HG03469 (cell line): ENCODE data around the gene PRICKLE3.
A peak's percentile ranks its signal among the peaks of the same experiment; 100 is the strongest.
"Not testable (repeated sequence)": the region's sequence is repeated elsewhere in the genome, so short reads cannot be mapped to it uniquely, and the experiment has no call there.

ENCODE experiments used
- ATAC-seq: cut with Tn5 transposase; IDR thresholded peaks from one replicate; pipeline ENCODE4 v1.9.1; 2021; ENCODE audit warnings: mild to moderate bottlenecking, moderate library complexity, moderate number of reproducible peaks; ENCODE audit not compliant: unreplicated experiment

Gene PRICKLE3

DNA sequence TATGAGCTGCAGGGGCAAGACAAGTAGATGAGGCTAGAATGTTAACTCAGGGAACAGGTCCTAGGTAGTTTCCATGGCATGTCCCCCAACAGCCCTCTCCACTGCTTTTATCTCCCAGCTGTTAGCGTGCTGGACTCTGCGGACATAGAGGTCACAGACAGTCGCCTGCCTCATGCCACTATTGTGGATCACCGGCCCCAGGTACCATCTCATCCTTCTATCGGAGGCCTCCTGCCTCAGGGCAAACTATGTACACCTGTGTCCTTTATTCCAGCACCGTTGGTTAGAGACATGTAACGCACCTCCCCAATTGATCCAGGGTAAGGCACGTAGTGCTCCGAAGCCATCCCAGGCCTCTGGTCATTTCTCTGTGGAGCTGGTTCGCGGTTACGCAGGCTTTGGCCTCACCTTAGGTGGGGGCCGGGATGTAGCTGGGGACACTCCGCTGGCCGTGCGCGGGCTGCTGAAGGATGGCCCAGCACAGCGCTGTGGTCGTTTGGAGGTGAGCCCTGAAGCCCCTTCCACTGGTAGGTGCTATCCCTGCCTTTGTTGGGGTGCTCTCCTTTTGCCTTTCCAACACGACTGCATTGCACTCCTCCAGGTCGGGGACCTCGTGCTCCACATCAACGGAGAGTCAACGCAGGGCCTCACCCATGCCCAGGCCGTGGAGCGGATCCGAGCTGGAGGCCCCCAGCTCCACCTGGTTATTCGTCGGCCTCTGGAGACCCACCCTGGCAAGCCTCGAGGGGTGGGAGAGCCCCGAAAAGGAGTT lies 21.4 kb downstream of the PRICKLE3 start:
- no peak for ATAC-seq

DNA sequence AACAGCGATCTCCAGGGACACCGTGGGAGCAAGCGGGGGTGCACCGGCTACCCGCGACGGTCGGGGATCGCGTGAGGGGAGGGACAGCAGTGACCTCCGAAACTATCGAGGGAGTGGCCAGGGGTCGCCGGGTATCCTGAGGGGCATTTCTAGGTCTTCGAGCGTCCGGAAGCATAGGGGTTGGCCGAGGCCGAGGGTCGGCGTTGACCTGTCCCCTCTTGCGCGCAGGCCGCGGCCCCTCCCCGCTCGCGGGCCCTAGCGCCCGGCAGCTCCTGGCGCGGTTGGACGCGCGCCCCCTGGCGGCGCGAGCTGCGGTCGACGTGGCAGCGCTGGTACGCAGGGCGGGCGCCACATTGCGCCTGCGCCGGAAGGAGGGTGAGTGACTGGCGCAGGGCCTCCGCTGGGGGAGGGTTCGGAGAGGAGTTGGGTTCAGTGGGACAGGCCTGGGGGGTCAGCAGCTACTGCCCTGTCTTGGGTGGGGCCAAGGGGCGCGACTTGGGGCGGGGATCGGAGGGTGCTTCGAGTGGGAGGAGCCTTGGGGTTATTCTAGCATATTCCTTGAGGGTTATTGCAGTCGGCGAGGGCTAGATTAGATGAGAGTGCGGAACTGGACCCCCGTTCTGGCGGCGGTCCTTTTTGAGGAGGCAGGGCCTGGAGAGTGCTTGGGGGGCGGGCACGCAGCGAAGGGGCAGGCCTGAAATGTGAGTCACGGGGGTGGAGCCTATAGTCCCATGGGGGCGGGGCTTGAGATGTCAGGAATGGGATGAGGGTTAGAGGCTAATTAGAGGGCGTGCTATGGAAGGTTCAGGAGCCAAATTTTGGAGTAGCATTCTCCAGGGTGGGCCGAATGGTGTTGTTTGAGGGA lies 22.4 kb downstream of the PRICKLE3 start:
- peak; percentile 42 for ATAC-seq

DNA sequence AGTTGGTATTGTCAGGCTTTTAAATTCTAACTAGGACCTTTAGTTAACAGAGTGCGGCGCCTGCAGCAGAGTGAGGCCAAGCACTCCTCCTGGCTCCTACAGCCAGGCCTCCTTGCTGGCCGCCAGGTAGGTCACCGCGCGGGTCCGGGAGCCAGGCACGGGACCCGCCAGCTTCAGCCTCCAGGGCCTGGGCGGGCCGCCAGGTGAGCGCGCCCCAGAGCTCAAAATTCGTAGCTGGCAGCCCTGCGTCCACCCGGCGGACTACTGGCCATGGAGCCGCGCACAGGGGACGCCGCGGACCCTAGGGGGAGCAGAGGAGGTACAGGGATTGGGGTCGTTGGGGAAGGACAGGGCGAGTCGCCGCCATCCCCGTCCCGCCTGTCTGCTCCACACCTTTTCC lies 23.6 kb downstream of the PRICKLE3 start, which contains the start of gene MAGIX:
TSS of gene MAGIX (plus strand) at position 139 of the 400 bp plus-strand sequence. CDS start at position 271, 132 bp downstream.
- no peak for ATAC-seq

DNA sequence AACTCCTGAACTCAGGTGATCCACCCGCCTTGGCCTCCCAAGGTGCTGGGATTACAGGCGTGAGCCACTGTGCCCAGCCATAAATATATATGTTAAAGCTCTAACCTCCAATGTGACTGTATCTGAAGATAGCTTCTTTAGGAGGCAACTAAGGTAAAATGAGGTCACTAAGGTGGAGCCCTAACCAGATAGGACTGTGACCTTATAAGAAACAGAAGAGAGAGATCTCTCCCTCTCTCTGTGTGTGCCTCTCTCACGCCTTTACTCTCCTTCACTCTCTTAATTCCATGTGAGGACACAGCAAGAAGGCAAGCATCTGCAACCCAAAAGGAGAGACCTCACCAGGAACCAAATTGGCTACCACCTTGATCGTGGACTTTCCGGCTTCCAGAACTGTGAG lies 24.5 kb downstream of the PRICKLE3 start:
- ATAC-seq: no peak

DNA sequence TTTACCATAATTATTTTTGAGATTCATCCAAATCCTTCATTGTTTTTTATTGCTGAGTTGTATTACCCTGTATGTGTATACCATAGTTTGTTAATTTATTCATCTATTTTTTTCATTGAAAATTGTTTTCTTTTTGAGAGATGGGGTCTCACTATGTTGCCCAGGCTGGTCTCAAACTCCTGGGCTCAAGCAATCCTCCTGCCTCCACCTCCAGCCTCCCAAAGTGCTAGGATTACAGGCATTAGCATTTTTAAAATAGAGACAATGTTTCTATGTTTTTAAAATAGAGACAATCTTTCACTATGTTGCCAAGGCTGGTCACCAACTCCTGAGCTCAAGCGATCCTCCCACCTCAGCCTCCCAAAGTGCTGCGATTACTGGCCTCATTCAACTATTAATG lies 25.3 kb downstream of the PRICKLE3 start:
- no peak for ATAC-seq

DNA sequence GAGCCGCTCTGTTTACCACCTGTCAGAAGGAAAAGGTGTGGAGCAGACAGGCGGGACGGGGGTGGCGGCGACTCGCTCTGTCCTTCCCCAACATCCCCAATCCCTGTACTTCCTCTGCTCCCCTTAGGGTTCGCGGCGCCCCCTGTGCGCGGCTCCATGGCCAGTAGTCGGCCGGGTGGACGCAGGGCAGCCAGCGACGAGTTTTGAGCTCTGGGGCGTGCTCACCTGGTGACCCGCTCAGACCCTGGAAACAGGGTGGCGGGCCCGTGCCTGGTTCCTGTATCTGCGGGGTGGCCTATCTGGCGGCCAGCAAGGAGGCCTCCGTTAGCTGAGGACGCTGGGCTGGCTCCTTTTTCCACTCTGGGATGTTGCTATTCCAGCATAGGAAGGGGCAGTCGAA lies 29.0 kb downstream of the PRICKLE3 start:
- ATAC-seq: no peak

DNA sequence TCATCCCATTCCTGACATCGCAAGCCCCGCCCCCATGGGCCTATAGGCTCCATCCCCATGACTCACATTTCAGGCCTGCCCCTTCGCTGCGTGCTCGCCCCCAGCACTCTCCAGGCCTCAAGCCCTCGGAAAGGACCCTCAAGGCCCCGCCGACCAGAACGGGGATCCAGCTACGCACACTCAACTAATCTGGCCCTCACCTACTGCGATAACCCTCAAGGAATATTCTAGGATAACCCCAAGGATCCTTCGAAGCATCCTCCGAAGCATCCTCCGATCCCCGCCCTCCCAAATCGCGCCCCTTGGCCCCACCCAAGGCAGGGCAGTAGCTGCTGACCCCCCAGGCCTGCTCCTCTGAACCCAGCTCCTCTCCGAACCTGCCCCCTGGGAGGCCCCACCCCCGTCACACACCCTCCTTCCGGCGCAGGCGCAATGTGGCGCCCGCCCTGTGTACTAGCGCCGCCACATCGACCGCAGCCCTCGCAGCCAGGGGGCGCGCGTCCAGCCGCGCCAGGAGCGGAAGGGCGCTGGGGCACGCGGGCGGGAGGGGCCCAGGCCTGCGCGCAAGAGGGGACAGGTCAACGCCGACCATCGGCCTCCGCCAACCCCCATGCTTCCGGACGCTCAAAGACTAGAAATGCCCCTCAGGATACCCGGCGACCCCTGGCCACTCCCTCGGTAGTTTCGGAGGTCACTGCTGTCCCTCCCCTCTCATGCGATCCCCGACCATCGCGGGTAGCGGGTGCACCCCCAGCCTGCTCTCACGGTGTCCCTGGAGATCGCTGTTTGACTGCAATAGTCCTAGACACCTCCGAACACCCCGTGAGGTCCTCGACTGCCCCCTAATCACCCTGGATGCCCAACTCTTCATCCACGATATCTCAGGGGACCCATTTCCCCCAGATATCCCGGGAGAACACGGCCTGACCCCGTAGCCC lies 30.0 kb downstream of the PRICKLE3 start:
- ATAC-seq: peak; percentile 87

DNA sequence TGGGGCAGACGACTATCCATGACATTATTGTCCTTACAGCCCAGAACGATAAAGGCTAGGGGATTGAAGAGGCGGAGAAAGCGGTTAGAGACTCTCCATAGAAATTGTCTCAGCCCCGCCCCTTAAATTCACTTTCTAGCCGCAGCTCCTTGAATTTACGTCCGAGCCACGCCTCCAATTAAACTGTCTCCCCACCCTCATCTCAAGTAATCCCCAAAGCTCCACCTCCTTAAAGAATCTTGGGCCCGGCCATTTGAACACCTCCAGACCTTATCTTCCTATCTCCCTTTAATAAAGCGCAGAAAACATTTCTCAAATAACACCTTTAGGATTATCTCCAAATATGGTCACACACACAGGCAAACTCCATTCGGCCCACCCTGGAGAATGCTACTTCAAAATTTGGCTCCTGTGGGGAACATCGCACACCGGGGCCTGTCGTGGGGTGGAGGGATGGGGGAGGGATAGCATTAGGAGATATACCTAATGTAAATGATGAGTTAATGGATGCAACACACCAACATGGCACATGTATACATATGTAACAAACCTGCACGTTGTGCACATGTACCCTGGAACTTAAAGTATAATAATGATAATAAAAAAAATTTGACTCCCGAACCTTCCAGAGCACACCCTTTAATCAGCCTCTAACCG lies 30.8 kb downstream of the PRICKLE3 start:
- no peak for ATAC-seq

DNA sequence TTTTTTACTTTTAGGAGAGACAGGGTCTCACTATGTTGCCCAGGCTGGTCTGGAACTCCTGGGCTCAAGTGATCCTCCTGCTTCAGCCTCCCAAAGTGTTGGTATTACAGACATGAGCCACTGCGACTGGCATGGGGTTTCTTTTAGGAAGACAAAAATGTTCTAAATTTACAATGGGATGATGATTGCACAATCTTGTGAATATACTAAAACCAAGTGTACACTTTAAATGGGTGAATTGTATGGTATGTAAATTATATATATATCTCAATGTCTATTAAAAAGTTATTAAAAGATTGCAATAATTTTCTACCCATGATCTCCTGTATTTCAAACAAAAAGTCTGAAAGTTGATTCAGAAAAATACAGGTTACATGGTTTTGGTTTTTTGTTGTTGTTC lies 32.7 kb downstream of the PRICKLE3 start:
- no peak for ATAC-seq

DNA sequence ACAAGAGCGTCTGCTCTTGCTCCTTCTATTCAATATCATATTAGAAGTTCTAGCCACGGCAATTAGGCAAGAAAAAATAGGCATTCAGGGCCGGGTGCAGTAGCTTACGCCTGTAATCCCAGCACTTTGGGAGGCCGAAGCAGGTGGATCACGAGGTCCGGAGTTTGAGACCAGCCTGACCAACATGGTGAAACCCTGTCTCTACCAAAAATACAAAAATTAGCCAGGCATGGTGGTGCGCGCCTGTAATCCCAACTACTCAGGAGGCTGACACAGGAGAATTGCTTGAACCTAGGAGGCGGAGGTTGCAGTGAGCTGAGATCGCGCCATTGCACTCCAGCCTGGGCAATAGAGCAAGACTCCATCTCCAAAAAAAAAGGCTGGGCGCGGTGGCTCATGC lies 36.9 kb downstream of the PRICKLE3 start:
- not testable (repeated sequence) for ATAC-seq

DNA sequence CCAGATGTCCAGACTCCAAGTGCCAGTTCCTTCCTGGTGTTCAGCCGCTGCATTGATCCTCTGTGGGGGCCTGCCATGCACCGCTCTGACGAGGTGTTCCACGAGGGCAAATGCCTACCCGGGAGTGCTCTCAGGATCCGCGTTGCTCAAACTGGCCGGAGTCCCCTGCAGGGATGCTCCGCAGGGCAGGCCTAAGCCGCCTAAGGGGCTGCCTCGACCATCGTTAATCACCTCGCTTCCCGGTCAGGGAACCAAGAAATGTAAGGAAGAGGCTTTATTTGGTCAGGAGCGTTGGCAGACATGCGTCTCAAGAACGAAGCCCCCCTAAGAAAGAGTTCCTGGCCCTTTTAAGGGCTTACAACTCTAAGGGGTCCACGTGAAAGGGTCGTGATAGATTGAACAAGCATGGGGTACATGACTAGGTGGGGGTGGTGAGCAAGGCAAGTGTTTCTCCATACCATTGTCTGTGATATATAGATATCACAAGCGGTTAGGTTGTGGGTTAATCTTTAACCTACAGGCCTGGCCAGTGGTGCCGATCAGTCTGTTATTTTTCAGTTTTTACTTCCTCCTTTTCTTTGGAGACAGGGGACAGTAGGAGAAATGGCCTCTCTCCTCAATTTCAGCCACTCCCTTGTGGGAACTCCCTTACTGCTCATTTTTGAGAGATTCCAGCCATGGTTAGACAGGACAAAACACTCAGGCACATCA lies 37.6 kb downstream of the PRICKLE3 start:
- ATAC-seq: not testable (repeated sequence)

DNA sequence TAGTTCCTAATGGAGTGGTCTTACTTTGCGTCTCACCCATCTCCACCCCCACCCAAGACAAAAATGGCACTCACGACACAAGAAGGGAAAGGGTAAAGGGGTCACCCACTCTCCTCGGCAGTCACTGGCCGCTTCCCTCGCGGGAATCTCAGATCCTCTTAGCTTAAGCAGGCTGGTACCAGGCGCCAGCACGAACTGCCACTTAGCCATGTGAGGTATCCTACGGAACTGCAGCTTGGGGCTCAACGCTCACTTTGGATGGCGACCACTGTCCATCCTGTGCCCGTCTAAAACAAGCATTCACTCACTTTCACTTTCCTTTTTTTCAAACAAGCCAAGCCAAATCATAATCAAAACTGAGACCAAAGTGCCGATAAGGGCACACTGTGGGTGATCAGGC lies 38.2 kb downstream of the PRICKLE3 start:
- no peak for ATAC-seq

DNA sequence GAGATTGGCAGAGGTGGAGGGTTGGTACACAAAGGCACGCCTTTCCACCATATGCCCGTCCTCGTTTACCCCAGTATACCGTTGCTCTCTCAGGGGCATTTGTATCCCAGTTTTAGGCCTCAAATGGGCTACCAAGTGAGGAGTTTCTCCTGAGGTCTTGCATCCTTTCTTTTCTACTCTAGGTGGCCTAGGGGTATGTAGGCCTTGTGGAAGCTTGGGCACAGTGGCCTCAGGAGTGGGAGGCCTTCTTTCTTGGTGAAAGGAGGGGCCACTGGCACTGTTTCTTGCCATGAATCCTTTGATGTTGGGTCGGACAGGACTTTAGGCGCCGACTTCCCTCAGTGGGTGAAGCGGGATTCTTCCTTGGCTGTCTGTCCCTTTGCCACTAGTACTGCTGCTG lies 38.9 kb downstream of the PRICKLE3 start:
- no peak for ATAC-seq

DNA sequence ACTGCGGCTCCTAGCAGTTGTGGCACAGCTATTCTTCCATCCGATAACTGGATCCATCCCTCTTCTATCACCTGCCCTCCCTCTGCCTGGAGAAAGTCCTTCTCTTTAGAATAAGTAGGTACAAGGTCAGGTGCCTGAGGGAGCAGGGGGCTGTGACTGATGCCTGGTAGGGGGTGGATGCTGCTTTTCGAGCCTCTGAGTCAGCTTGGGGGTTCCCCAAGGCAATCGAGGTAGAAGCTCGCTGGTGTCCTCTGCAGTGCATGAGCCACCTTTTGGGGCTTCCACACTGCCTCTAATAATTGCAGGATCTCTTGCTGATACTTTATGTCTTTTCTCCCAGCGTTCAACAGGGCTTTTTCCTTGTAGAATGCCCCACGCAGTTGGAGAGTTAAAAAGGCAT lies 43.0 kb downstream of the PRICKLE3 start:
- ATAC-seq: not testable (repeated sequence)

DNA sequence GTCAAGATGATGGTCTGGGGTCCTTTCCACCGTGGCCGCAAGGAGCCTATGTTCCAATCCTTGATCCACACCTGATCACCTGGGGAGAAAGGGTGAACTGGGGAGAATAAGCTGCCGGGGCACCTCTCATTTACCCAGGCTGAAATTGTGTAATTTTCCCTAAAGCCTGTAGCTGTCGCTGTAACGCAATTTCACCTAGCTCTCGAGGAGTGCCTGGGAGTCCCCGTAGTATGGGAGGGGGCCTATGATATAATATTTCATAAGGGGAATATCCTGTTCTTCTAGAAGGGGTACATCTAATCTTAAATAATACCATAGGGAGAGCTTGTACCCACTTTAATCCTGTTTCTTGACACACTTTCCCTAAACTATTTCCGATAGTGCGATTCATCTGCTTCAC lies 43.9 kb downstream of the PRICKLE3 start:
- ATAC-seq: not testable (repeated sequence)

DNA sequence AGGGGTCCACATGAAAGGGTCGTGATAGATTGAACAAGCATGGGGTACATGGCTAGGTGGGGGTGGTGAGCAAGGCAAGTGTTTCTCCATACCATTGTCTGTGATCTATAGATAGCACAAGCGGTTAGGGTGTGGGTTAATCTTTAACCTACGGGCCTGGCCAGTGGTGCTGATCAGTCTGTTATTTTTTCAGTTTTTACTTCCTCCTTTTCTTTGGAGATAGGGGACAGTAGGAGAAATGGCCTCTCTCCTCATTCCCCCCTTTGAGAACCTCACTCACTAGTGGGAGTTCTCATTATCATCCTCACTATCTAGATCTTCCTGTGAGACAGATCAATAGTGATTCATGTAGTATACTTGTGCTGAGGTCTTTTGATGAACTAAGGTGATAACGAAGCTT lies 46.5 kb downstream of the PRICKLE3 start:
- no peak for ATAC-seq

DNA sequence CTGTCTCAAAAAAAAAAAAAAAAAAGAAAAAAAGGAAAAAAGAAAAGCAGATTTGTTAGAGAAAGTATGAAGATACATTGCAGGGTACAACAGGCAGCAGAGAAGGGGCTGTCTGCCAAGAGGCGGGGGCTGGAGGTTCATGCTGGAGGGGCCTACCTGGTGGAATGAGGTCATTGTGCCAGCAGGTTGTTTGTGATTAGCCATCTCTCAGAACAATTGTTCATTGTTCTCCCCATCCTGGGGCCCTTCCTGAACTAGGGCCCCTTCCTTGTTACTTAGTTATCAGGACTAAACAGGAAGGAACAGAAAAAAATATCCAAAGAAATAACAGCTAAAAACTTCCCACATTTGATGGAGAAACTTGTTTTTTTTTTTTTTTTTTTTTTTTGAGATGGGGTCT lies 48.7 kb downstream of the PRICKLE3 start:
- no peak for ATAC-seq

DNA sequence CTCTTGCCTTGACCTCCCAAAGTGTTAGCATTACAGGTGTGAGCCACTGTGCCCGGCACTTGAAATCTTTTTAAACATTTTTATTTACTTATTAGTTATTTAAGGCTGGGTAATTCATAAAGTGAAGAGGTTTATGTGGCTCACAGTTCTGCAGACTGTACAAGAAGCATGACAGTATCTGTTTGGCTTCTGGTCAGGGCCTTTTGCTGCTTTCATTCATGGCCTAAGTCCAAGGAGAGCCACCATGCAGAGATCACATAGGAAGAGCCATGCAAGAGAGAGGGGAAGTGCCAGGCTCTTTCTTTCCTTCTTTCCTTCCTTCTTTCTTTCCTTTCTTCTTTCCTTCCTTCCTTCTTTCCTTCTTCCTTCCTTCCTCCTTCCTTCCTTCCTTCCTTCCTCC lies 52.4 kb downstream of the PRICKLE3 start:
- ATAC-seq: no peak

DNA sequence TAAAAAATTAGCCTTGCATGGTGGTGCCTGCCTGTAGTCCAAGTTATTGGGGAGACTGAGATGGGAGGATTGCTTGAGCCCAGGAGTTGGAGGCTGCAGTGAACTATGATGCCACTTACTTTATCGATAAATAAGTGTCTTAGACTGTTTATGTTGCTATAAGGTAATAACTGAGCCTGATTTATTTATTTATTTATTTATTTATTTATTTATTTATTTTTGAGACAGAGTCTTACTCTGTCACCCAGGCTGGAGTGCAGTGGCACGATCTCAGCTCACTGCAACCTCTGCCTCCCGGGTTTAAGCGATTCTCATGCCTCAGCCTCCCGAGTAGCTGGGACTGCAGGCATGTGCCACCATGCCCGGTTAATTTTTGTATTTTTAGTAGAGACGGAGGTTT lies 53.9 kb downstream of the PRICKLE3 start:
- ATAC-seq: not testable (repeated sequence)

DNA sequence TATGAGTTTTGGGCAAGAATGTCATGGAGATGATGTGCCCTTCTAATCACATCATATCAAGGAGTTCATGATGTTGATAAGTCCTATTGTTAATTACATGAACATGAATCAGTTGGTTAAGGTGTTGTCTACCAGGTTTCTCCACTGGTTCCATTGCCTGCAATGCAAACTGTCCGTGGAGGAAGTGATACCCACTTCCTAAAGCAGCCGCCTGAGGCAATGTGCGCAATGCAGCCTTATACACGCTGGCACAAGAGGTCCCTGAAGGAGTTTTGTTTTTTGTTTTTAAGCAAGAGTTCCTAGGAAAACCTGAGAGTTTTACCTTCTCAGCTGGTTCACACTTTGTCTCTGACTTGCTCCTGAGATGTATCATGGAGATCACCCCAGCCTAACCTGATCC lies 56.7 kb downstream of the PRICKLE3 start:
- ATAC-seq: no peak
